ENCODE results near the gene C6orf58.
"Not testable (repeated sequence)": the region's sequence is repeated elsewhere in the genome, so short reads cannot be mapped to it uniquely, and the experiment has no call there.

The C6orf58 gene

GRCh38 chr6:127593456-127593855 is 16.5 kb downstream of the C6orf58 start:
- not testable (repeated sequence) for DNase-seq

GRCh38 chr6:127606131-127606562 is 29.2 kb downstream of the C6orf58 start:
- DNase-seq: no peak

- no peak for DNase-seq
Observed at GRCh38 chr6:127608554-127609270, 31.7 kb downstream of the C6orf58 start.

GRCh38 chr6:127618729-127619128 is 41.8 kb downstream of the C6orf58 start:
- no peak for DNase-seq

- no peak for DNase-seq
Observed at GRCh38 chr6:127630800-127631199, 53.8 kb downstream of the C6orf58 start.

DNA sequence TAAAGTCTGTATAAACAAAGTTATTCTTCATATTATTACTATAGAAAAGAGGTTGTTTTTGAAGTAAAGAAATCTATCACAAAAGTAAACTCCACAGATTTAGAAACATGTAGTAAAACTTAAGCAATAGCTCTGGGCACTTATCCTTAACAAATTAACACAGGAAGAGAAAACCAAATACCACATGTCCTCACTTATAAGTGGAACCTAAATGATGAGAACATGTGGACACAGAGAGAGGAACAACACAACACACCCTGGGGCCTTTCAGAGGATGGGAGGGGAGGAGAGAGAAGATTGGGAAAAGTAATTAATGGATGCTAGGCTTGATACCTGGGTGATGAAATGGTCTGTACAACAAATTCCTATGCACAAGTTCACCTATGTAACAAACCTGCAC is 57.2 kb downstream of the C6orf58 start:
- DNase-seq: no peak

DNA sequence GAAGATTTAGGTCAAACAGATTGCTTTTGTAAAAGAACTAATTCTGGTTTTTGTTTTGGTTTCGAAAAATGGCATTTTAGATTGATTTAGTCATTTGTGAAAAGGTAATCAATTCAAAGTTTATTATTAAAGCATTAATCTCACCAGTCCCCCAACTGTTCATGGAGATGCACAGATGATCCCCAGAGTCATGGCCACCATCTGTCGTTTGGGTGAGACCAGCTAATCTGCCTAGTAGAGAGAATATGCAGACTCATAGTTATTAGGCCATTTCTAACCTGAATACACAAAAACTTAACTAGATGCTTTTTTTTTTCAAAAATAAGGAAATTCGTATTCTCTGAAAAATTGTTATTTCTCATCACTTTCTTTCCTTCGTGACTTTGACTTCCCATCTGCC is 58.1 kb downstream of the C6orf58 start:
- DNase-seq: no peak

- no peak for DNase-seq
Observed at GRCh38 chr6:127637830-127638409, 60.9 kb downstream of the C6orf58 start.

All from stimulated activated CD8-positive, alpha-beta memory T cell treated with anti-CD3 and anti-CD28 coated beads, Interleukin-4, amount 100 ng/mL, for 48 hours (primary cell).